ENCODE measurements around the gene KLHL1.

KLHL1 gene

GRCh38 chr13:69956839-69957238 lies 151.4 kb downstream of the KLHL1 start:
- no peak for ATAC-seq (ENCODE audit: low read depth)
- H3K4me3 Mint-ChIP-seq = no peak overlapping the region
- no peak overlapping the region for H3K27ac Mint-ChIP-seq
- H3K4me1 Mint-ChIP-seq = no peaks in the 10 kb centered on the region
- H3K9me3 Mint-ChIP-seq = peaks cover 3% of the 10 kb centered on the region
- no peaks in the 10 kb centered on the region for H3K36me3 Mint-ChIP-seq
- DNase-seq (ENCODE audit: low spot score in 2 of 2) = no peak
- H3K27me3 Mint-ChIP-seq = no peaks in the 10 kb centered on the region

GRCh38 chr13:69956349-69956748 lies 151.9 kb downstream of the KLHL1 start:
- Mint-ChIP-seq H3K27me3 (no peaks in the 10 kb centered on the region), H3K36me3 (no peaks in the 10 kb centered on the region), H3K4me3 (no peak overlapping the region), H3K27ac (no peak overlapping the region), H3K9me3 (peaks cover 3% of the 10 kb centered on the region), H3K4me1 (no peaks in the 10 kb centered on the region)
- no peak for DNase-seq (ENCODE audit: low spot score in 2 of 2)
- ATAC-seq (ENCODE audit: low read depth) = no peak

- peaks cover 3% of the 10 kb centered on the region for H3K9me3 Mint-ChIP-seq
- H3K27ac Mint-ChIP-seq = no peak overlapping the region
- no peaks in the 10 kb centered on the region for H3K27me3 Mint-ChIP-seq
- H3K4me3 Mint-ChIP-seq = no peak overlapping the region
- no peak for ATAC-seq (ENCODE audit: low read depth)
- DNase-seq (ENCODE audit: low spot score in 2 of 2) = no peak
- no peaks in the 10 kb centered on the region for H3K4me1 Mint-ChIP-seq
- no peaks in the 10 kb centered on the region for H3K36me3 Mint-ChIP-seq
These were observed 153.0 kb downstream of the KLHL1 start for GRCh38 chr13:69955271-69955670.

- no peak overlapping the region for H3K4me3 Mint-ChIP-seq
- H3K36me3 Mint-ChIP-seq = no peaks in the 10 kb centered on the region
- DNase-seq (ENCODE audit: low spot score in 2 of 2) = no peak
- peaks cover 2% of the 10 kb centered on the region for H3K9me3 Mint-ChIP-seq
- H3K27me3 Mint-ChIP-seq = no peaks in the 10 kb centered on the region
- H3K4me1 Mint-ChIP-seq = no peaks in the 10 kb centered on the region
- no peak for ATAC-seq (ENCODE audit: low read depth)
- H3K27ac Mint-ChIP-seq = no peak overlapping the region
These were observed 156.8 kb downstream of the KLHL1 start for GRCh38 chr13:69951412-69951811.

GRCh38 chr13:69950160-69950559 lies 158.1 kb downstream of the KLHL1 start:
- ATAC-seq (ENCODE audit: low read depth) = no peak
- DNase-seq (ENCODE audit: low spot score in 2 of 2) = no peak
- H3K4me1 Mint-ChIP-seq = no peaks in the 10 kb centered on the region
- H3K27ac Mint-ChIP-seq = no peak overlapping the region
- H3K27me3 Mint-ChIP-seq = no peaks in the 10 kb centered on the region
- no peak overlapping the region for H3K4me3 Mint-ChIP-seq
- no peaks in the 10 kb centered on the region for H3K9me3 Mint-ChIP-seq
- no peaks in the 10 kb centered on the region for H3K36me3 Mint-ChIP-seq

- Mint-ChIP-seq H3K27ac (no peak overlapping the region), H3K4me3 (no peak overlapping the region), H3K36me3 (no peaks in the 10 kb centered on the region), H3K4me1 (no peaks in the 10 kb centered on the region), H3K27me3 (no peaks in the 10 kb centered on the region), H3K9me3 (no peaks in the 10 kb centered on the region)
- ATAC-seq (ENCODE audit: low read depth) (no peak), DNase-seq (ENCODE audit: low spot score in 2 of 2) (no peak)
These were observed 160.2 kb downstream of the KLHL1 start for GRCh38 chr13:69948016-69948415.

DNA sequence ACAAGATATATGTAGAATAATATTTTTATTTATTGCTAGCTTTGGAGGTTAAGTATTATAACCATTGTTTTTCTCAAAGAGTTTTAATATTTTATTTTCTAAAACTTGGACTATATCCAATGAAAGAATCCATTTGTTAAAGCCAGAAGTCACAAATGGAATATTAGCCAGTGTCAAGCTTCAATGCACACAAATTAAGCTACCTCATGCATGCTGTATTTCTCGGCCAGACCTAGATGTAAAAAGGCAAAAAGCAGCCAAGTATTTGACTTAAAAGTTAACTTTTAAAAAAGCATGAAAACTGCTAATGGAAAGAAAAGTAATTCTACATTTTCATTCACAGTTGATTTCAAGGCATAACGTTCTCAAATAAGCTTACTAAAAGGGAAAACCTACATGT lies 160.7 kb downstream of the KLHL1 start:
- no peak overlapping the region for H3K4me3 Mint-ChIP-seq
- no peaks in the 10 kb centered on the region for H3K9me3 Mint-ChIP-seq
- no peaks in the 10 kb centered on the region for H3K36me3 Mint-ChIP-seq
- DNase-seq (ENCODE audit: low spot score in 2 of 2) = no peak
- no peaks in the 10 kb centered on the region for H3K4me1 Mint-ChIP-seq
- H3K27ac Mint-ChIP-seq = no peak overlapping the region
- H3K27me3 Mint-ChIP-seq = no peaks in the 10 kb centered on the region
- ATAC-seq (ENCODE audit: low read depth) = no peak

DNA sequence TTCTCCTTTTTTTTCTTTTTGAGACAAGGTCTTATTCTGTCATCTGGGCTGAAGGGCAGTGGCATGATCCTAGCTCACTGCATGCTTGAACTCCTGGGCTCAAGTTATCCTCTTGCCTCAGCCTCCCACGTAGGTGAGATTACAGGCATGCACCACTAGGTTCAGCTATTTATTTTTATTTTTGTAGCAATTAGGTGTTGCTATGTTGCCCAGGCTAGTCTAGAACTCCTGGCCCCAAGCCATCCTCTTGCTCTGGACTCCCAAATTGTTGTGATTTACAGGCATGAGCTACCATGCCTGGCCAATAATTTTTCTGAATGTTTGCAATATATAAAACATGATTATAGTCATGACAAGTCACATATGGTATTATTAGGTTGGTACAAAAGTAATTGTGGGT lies 161.7 kb downstream of the KLHL1 start:
- Mint-ChIP-seq H3K9me3 (no peaks in the 10 kb centered on the region), H3K36me3 (no peaks in the 10 kb centered on the region), H3K27me3 (no peaks in the 10 kb centered on the region), H3K4me1 (no peaks in the 10 kb centered on the region), H3K4me3 (no peak overlapping the region), H3K27ac (no peak overlapping the region)
- DNase-seq (ENCODE audit: low spot score in 2 of 2) (no peak), ATAC-seq (ENCODE audit: low read depth) (no peak)

DNA sequence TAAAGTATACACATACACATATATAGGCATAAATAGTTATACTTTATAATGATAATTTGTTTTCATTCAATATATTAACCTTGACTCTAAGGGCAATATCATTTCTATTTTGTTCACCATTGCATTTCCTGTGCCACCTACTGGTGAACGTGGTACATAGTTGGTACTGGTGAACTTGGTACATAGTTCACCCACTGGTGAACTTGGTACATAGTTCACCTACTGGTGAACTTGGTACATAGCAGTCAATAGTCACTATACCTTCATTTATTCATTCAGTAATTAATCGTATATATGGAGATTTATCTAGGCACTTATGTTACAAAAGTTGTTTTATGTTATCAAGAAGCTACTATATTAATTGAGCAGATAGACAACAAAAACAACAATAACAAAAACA lies 173.2 kb downstream of the KLHL1 start:
- no peaks in the 10 kb centered on the region for H3K27me3 Mint-ChIP-seq
- H3K4me3 Mint-ChIP-seq = no peak overlapping the region
- no peak overlapping the region for H3K27ac Mint-ChIP-seq
- H3K9me3 Mint-ChIP-seq = peaks cover 3% of the 10 kb centered on the region
- H3K4me1 Mint-ChIP-seq = no peaks in the 10 kb centered on the region
- ATAC-seq (ENCODE audit: low read depth) (no peak), DNase-seq (ENCODE audit: low spot score in 2 of 2) (no peak)
- no peaks in the 10 kb centered on the region for H3K36me3 Mint-ChIP-seq

DNA sequence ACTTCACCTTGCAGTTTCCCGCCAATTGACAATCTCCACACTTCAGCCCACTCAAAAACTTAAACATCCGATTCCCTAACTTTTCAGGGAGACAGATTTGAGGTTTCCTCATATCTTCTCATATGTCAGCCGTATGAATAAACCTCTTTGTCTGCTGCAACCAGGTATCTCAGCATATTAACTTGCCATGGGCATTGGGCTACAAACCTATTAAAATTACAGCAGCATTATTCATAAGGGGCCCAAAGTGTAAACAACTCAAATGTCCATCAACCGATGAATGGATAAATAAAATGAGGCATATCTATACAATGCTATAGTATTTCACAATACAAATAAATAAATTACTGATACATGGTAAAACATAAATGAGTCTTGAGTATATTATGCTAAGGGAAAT lies 180.0 kb downstream of the KLHL1 start:
- no peaks in the 10 kb centered on the region for H3K4me1 Mint-ChIP-seq
- H3K27me3 Mint-ChIP-seq = no peaks in the 10 kb centered on the region
- no peak overlapping the region for H3K27ac Mint-ChIP-seq
- H3K36me3 Mint-ChIP-seq = no peaks in the 10 kb centered on the region
- DNase-seq (ENCODE audit: low spot score in 2 of 2) (no peak), ATAC-seq (ENCODE audit: low read depth) (no peak)
- H3K9me3 Mint-ChIP-seq = peaks cover 2% of the 10 kb centered on the region
- H3K4me3 Mint-ChIP-seq = no peak overlapping the region

DNA sequence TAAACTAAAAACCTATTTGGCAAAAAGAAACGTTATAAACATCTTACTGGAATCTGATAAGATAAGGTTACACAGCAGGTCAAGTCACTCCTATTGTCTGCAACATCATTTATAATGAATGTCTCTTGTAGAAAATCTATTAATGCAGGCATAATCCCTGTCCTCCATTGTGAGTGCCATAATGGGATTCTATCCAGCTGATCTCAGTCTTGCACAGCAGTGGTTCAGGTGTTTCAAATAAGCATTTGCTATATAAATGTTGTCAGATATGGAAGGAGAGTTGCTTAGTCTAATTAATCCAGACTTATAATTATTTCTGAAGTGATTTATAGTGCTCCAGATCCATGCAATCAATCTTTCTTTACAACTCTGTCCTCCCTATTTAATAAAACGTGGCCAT lies 187.1 kb downstream of the KLHL1 start:
- ATAC-seq (ENCODE audit: low read depth) (no peak), DNase-seq (ENCODE audit: low spot score in 2 of 2) (no peak)
- H3K4me3 Mint-ChIP-seq = no peak overlapping the region
- H3K27me3 Mint-ChIP-seq = no peaks in the 10 kb centered on the region
- H3K9me3 Mint-ChIP-seq = peaks cover 3% of the 10 kb centered on the region
- H3K27ac Mint-ChIP-seq = no peak overlapping the region
- no peaks in the 10 kb centered on the region for H3K4me1 Mint-ChIP-seq
- no peaks in the 10 kb centered on the region for H3K36me3 Mint-ChIP-seq

DNA sequence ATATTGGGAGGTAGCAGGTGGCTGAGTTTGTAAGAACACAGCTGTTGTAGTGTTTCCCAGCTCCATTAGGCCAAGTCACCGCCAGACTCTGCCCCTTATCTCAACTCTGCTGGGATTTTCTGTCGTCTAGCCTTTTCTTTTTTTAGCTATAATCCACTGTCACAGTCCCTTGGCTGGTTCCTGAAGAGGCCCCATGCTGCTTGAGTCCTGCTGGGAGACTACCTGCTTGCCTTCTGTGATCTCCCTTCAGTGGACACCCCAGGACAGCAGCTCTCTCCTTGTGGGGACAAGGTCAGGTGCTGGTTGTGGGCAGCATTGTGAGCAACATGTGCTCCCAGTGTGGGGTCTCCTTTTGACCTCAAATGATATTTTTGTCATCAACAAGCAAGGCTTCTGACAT lies 195.6 kb downstream of the KLHL1 start:
- H3K27me3 Mint-ChIP-seq = no peaks in the 10 kb centered on the region
- no peaks in the 10 kb centered on the region for H3K36me3 Mint-ChIP-seq
- ATAC-seq (ENCODE audit: low read depth) = no peak
- H3K4me3 Mint-ChIP-seq = no peak overlapping the region
- no peaks in the 10 kb centered on the region for H3K4me1 Mint-ChIP-seq
- no peak for DNase-seq (ENCODE audit: low spot score in 2 of 2)
- no peak overlapping the region for H3K27ac Mint-ChIP-seq
- H3K9me3 Mint-ChIP-seq = peaks cover 2% of the 10 kb centered on the region

- Mint-ChIP-seq H3K9me3 (peaks cover 2% of the 10 kb centered on the region), H3K27ac (no peak overlapping the region), H3K36me3 (no peaks in the 10 kb centered on the region), H3K27me3 (no peaks in the 10 kb centered on the region), H3K4me3 (no peak overlapping the region), H3K4me1 (no peaks in the 10 kb centered on the region)
- no peak for ATAC-seq (ENCODE audit: low read depth)
- DNase-seq (ENCODE audit: low spot score in 2 of 2) = no peak
These were observed 197.5 kb downstream of the KLHL1 start for GRCh38 chr13:69910800-69911199.

GRCh38 chr13:69904784-69905183 lies 203.5 kb downstream of the KLHL1 start:
- no peaks in the 10 kb centered on the region for H3K27me3 Mint-ChIP-seq
- H3K36me3 Mint-ChIP-seq = no peaks in the 10 kb centered on the region
- ATAC-seq (ENCODE audit: low read depth) (no peak), DNase-seq (ENCODE audit: low spot score in 2 of 2) (no peak)
- no peak overlapping the region for H3K27ac Mint-ChIP-seq
- H3K9me3 Mint-ChIP-seq = peaks cover 6% of the 10 kb centered on the region
- no peak overlapping the region for H3K4me3 Mint-ChIP-seq
- no peaks in the 10 kb centered on the region for H3K4me1 Mint-ChIP-seq

GRCh38 chr13:69903081-69903480 lies 205.2 kb downstream of the KLHL1 start:
- DNase-seq (ENCODE audit: low spot score in 2 of 2) = no peak
- H3K36me3 Mint-ChIP-seq = no peaks in the 10 kb centered on the region
- peaks cover 6% of the 10 kb centered on the region for H3K9me3 Mint-ChIP-seq
- no peak overlapping the region for H3K4me3 Mint-ChIP-seq
- no peak for ATAC-seq (ENCODE audit: low read depth)
- H3K27me3 Mint-ChIP-seq = no peaks in the 10 kb centered on the region
- no peak overlapping the region for H3K27ac Mint-ChIP-seq
- H3K4me1 Mint-ChIP-seq = no peaks in the 10 kb centered on the region

DNA sequence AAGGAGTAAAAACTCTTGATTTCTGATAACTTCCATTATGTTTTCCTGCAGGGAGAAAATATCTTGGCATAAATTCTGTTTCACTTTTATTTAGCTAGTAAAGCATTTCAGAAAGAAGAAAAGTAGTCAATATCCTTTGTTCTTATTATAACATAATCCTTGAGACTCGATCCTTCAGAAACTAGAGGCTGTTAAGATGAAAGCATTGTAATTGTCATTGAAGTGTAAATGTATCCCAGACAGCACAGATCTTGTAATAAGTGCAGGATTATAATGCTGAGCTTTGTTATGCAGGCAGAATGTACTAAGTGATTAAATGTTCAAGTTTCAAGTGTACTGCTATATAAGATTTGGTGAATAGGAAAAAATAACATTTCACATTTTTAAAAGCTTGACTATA lies 225.8 kb downstream of the KLHL1 start:
- Mint-ChIP-seq H3K36me3 (no peaks in the 10 kb centered on the region), H3K27me3 (no peaks in the 10 kb centered on the region), H3K9me3 (no peaks in the 10 kb centered on the region), H3K4me1 (no peaks in the 10 kb centered on the region), H3K27ac (no peak overlapping the region), H3K4me3 (no peak overlapping the region)
- ATAC-seq (ENCODE audit: low read depth) (no peak), DNase-seq (ENCODE audit: low spot score in 2 of 2) (no peak)
